Ascending aorta (tissue), 1 donor: ENCODE measurements around the gene GNA12. TPM values are rescaled to one million over a fixed set of nuclear protein-coding genes. Genes with fewer than 3 reads are reported as not detected.

Source experiments
- total RNA-seq: library from RNA; depleted of rRNA; stranded (reverse); fragments of >200 nt; gene quantifications from one replicate; pipeline ENCODE4 v1.1.0, GENCODE V29; 2016

GNA12 gene
- total RNA-seq, 1 donor from 2014 or later, result 61.0 TPM

Other genes with a start within 250 kb of the GNA12 start
- 70.5 TPM for gene TTYH3, start 212.3 kb downstream of the GNA12 start, total RNA-seq
- gene AMZ1, start 156.1 kb downstream of the GNA12 start, total RNA-seq, result not detected
- 0.64 TPM for gene CARD11, start 199.6 kb upstream of the GNA12 start, total RNA-seq